Skeletal muscle cell (primary cell): Measurements from ENCODE around the gene PRKG1.
"Not testable (repeated sequence)": the region's sequence is repeated elsewhere in the genome, so short reads cannot be mapped to it uniquely, and the experiment has no call there.

Experiments
- DNase-seq: peaks from one replicate; pipeline ENCODE4 v3.0.0-alpha.2; 2010; ENCODE audit warnings: low read depth
- H3K4me3 ChIP-seq: 2 replicates; pipeline ENCODE4 v1.5.1; 2011; ENCODE audit warnings: low read depth, mild to moderate bottlenecking, control low read depth, low read length, moderate library complexity

PRKG1 gene

DNA sequence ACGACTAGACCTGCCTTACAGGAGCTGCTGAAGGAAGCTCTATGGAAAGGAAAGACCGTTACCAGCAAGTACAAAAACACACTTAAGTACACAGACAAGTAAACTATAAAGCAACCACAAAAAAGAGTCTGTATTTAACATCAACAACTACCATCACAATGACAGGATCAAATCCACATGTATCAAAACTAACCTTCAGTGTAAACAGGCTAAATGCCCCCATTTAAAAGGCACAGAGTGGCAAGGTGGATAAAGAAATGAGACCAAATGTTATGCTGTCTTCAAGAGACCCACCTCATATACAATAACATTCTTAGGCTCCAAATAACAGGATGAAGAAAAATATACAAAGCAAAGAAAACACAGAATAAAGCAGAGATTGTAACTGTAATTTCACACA is 932.8 kb downstream of the PRKG1 start:
- H3K4me3 ChIP-seq = no peak overlapping the region
- no peak for DNase-seq

GRCh38 chr10:52011118-52011517 is 936.8 kb downstream of the PRKG1 start:
- DNase-seq = no peak
- no peak overlapping the region for H3K4me3 ChIP-seq

GRCh38 chr10:52019077-52019555 is 944.8 kb downstream of the PRKG1 start:
- DNase-seq = no peak
- H3K4me3 ChIP-seq = no peak overlapping the region

GRCh38 chr10:52019656-52020055 is 945.4 kb downstream of the PRKG1 start:
- no peak for DNase-seq
- H3K4me3 ChIP-seq = no peak overlapping the region

GRCh38 chr10:52020173-52020572 is 945.9 kb downstream of the PRKG1 start:
- no peak for DNase-seq
- H3K4me3 ChIP-seq = no peak overlapping the region

GRCh38 chr10:52020702-52021101 is 946.4 kb downstream of the PRKG1 start:
- no peak for DNase-seq
- no peak overlapping the region for H3K4me3 ChIP-seq

- no peak overlapping the region for H3K4me3 ChIP-seq
- peak; percentile 48 for DNase-seq
Measured at GRCh38 chr10:52027055-52027705, 952.9 kb downstream of the PRKG1 start.

DNA sequence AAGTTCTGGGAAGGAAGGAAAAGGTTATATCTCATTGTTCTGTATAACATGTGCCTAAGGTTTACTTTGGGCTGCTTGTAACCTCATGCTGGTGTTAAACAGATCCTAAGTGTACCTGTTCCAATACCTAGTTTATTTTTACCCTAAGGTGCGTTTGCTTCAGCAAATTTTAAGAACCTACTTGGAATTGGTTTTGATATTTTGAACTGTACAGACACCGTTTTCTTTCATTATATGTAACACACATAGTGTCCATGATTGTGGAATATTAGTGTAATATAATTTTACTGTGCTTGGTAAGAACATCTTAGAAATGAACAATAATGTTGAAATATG is 954.2 kb downstream of the PRKG1 start:
- DNase-seq = no peak
- H3K4me3 ChIP-seq = no peak overlapping the region

GRCh38 chr10:52029628-52030027 is 955.3 kb downstream of the PRKG1 start:
- H3K4me3 ChIP-seq = no peak overlapping the region
- no peak for DNase-seq

- DNase-seq = no peak
- H3K4me3 ChIP-seq = no peak overlapping the region
Measured at GRCh38 chr10:52030051-52030790, 955.9 kb downstream of the PRKG1 start.

GRCh38 chr10:52030975-52031374 is 956.7 kb downstream of the PRKG1 start:
- DNase-seq = no peak
- H3K4me3 ChIP-seq = no peak overlapping the region

GRCh38 chr10:52031771-52032170 is 957.5 kb downstream of the PRKG1 start:
- peak; percentile 20 for DNase-seq
- H3K4me3 ChIP-seq = no peak overlapping the region

DNA sequence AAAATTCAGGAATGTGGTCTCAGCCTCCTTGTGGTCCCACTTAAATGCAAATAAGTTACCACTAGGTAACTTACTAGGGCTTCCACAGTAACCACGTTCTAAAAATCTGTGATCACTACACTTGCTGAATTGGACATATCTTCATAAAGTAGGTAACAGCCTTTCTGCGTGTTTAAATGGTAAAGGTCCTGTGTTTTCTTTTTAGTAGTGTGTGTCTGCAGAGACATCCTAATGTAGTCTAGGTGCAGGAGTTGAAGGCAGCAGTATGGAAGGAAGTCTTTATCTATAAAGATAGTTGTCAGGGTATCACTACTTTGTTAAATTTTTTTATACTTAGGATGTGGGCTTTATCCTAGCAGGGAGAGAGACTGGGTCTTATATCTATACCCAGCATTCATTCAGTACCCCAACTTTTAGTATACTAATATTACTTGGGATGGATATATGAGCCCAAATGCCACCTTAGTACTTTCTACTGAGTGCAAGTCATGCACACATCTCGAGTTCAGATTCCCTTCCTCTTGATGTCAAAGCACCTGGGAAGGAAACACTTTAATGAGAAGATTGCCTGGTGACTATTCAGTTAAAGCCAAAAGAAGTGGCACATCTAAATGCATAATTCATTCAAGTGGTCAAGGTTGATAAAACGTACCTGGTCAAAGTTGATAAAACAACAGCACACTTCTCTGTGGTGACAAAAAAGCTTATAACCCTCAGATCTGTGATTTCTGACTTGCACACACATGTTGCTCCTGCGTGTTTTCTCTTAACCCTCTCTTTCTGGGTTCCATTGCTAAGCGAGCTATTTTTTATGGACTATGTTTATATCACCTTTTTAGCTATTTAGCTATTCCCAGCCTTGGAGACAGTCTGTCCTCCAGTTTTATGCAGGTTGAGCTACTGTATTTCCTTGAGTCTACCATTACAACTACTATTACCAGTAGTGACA is 958.7 kb downstream of the PRKG1 start:
- no peak for DNase-seq
- H3K4me3 ChIP-seq = no peak overlapping the region

- H3K4me3 ChIP-seq, DNase-seq: not testable (repeated sequence)
Measured at GRCh38 chr10:52039002-52039793, 964.9 kb downstream of the PRKG1 start.

DNA sequence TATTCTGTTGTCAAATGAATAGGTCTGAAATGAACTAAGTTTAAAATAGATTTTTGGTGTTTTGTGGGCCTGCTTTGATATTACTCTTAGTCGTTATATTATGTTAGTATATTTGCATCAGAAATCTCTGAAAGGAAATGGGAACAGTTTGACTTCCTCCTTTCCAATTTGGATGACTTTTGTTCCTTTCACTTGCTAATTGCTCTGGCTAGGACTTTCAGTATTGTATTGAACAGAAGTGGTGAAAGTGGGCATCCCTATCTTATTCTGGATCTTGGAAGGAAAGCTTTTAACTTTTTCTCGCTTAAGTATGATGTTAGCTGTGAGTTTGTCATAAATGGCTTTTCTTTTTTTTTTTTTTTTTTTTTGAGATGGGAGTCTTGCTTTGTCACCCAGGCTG is 966.2 kb downstream of the PRKG1 start:
- H3K4me3 ChIP-seq = no peak overlapping the region
- DNase-seq = no peak

DNA sequence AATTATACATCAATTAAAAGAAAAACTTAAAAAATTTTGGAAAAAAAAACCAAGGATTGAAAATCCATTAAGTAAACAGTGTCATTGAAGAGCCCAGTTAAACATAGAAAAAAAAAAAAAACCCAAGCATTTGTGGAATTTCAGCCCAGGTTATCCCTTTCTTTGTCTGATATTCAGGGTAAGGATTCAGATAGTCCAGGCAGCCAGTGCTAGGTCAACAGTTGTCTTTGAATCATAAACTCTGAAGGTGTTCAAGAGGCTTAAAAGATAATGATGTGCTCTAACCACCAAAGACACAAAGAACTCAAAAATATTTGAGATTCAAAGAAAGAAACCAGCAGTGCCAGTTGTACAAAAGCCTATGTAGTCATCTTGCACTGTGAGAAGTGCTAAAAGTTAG is 969.5 kb downstream of the PRKG1 start:
- no peak for DNase-seq

GRCh38 chr10:52048051-52048450 is 973.8 kb downstream of the PRKG1 start:
- no peak overlapping the region for H3K4me3 ChIP-seq
- DNase-seq = no peak

More for the DNA sequence above, 969.5 kb downstream of the PRKG1 start:
- H3K4me3 ChIP-seq = no peak overlapping the region

DNA sequence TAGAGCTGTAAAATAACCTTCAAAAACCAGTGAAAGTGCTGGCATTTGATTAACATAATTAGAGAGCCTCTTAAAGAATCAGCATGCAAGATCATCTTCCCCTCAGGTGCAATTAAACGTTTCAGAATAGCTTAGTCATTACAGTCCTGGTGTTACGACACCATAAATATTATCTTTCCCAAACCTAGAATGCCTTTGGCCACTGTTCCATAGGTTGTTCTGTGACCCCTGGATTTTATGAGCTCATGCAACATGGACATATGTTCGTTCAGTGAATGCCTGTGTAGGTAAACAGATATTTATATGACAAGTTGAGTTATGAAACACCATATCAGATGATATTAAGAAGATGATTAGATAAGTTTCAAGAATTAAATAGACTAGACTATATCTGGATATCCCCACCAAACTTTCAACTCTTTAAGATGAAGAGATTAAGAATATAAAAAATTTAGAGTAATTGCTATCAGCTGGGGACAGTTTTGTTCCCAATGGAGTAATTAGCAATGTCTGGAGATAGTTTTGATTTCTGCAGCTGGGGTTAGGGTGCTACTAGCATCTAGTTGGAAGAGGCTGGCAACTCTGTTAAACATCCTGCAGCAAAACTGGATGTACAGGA is 976.3 kb downstream of the PRKG1 start:
- DNase-seq = peak; percentile 14

DNA sequence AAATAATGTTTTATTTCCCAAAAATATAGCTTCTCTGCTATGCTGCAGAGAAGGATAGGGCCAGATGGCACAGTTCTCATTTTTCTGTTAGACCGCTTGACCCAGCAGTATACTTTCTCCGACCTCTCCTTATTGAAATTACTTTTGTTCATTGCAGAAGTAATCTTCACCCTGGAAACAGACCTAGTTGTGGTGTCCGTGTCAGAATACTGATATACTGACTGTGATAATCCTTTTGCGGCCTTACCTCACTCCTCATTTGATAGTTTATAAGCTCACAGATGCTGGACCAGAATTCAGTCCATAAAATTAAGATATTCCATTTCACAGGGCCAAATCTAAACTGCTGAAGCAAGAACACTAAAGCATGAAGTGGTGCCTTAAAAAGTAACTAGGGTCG is 979.2 kb downstream of the PRKG1 start:
- no peak overlapping the region for H3K4me3 ChIP-seq
- DNase-seq = no peak

More for the DNA sequence above, 976.3 kb downstream of the PRKG1 start:
- no peak overlapping the region for H3K4me3 ChIP-seq
